GM19193 (cell line): Measurements from ENCODE around the gene NAB1.

Experiments
- POLR2A ChIP-seq: IDR thresholded peaks from 4 replicates; pipeline ENCODE4 v1.6.1; 2011; ENCODE audit not compliant: insufficient read depth, insufficient read length; ENCODE audit errors: extremely low read depth

The NAB1 gene

GRCh38 chr2:190716176-190716807, 67.4 kb downstream of the NAB1 start:
- no peak for TF ChIP-seq POLR2A

- no peak for TF ChIP-seq POLR2A
Measured at GRCh38 chr2:190717306-190717705, 68.4 kb downstream of the NAB1 start.

- TF ChIP-seq POLR2A, result no peak
Measured at GRCh38 chr2:190717764-190718651, 69.1 kb downstream of the NAB1 start.

- TF ChIP-seq POLR2A, result no peak
Measured at GRCh38 chr2:190718652-190719526, 70.0 kb downstream of the NAB1 start.

GRCh38 chr2:190720276-190720675, 71.4 kb downstream of the NAB1 start:
- no peak for TF ChIP-seq POLR2A

GRCh38 chr2:190720691-190721090, 71.8 kb downstream of the NAB1 start:
- TF ChIP-seq POLR2A, result no peak

GRCh38 chr2:190722061-190722759, 73.3 kb downstream of the NAB1 start:
- no peak for TF ChIP-seq POLR2A

GRCh38 chr2:190722835-190723234, 74.0 kb downstream of the NAB1 start:
- TF ChIP-seq POLR2A, result no peak

- no peak for TF ChIP-seq POLR2A
Measured at GRCh38 chr2:190723397-190724090, 74.7 kb downstream of the NAB1 start.

- TF ChIP-seq POLR2A, result no peak
Measured at GRCh38 chr2:190726255-190726654, 77.4 kb downstream of the NAB1 start.

- no peak for TF ChIP-seq POLR2A
Measured at GRCh38 chr2:190736355-190736754, 87.5 kb downstream of the NAB1 start.

GRCh38 chr2:190740449-190740848, 91.6 kb downstream of the NAB1 start:
- TF ChIP-seq POLR2A, result no peak
